Aorta (tissue), 5 donors: ENCODE measurements around the gene PRKCE. TPM values are rescaled to one million over a fixed set of nuclear protein-coding genes. Genes with fewer than 3 reads are reported as not detected.
A peak's percentile ranks its signal among the peaks of the same experiment; 100 is the strongest.
"Not testable (repeated sequence)": the region's sequence is repeated elsewhere in the genome, so short reads cannot be mapped to it uniquely, and the experiment has no call there.

Experiments
- ATAC-seq: fragments of 200-7000 bp; cut with Tn5 transposase; one replicate; pipeline ENCODE4 v1.9.1; 2022; ENCODE audit warnings: moderate library complexity; ENCODE audit not compliant: low FRiP score
- DNase-seq, 2 donors: peaks; one replicate each; pipeline ENCODE4 v3.0.0-alpha.2; 2020
- H3K27ac ChIP-seq, 2 donors: one replicate each; pipeline ENCODE4 v1.5.1; 2013; ENCODE audit warnings: low read length in 2 of 2, mild to moderate bottlenecking in 2 of 2, moderate library complexity in 2 of 2, control low read depth in 1 of 2, inconsistent platforms in 1 of 2, low read depth in 1 of 2
- H3K27me3 ChIP-seq, 2 donors: one replicate each; pipeline ENCODE4 v1.6.1; 2013; ENCODE audit warnings: control low read depth in 1 of 2, low read length in 1 of 2, mild to moderate bottlenecking in 1 of 2, moderate library complexity in 1 of 2; ENCODE audit not compliant: insufficient read depth in 2 of 2, control insufficient read depth in 1 of 2
- H3K36me3 ChIP-seq, 2 donors: one replicate each; pipeline ENCODE4 v1.6.1; 2013; ENCODE audit warnings: control low read depth in 1 of 2, low read length in 1 of 2, mild to moderate bottlenecking in 1 of 2; ENCODE audit not compliant: insufficient read depth in 2 of 2, control insufficient read depth in 1 of 2
- H3K4me1 ChIP-seq, 2 donors: one replicate each; pipeline ENCODE4 v1.6.1; 2013; ENCODE audit warnings: low read length in 2 of 2, control low read depth in 1 of 2, mild to moderate bottlenecking in 1 of 2, moderate library complexity in 1 of 2; ENCODE audit not compliant: insufficient read depth in 2 of 2, control insufficient read depth in 1 of 2
- H3K4me3 ChIP-seq, 2 donors: one replicate each; pipeline ENCODE4 v1.5.1; 2013; ENCODE audit warnings: low read length in 2 of 2, control low read depth in 1 of 2, mild to moderate bottlenecking in 1 of 2
- H3K9me3 ChIP-seq: one replicate; pipeline ENCODE4 v1.6.1; 2013; ENCODE audit warnings: mild to moderate bottlenecking, low read length; ENCODE audit not compliant: control insufficient read depth
- WGBS, 2 donors: extraction: QIAGEN DNeasy Blood & Tissue Kit; methylation state at CpG; one replicate each; pipeline ENCODE4 v1.1.7; 2013; 5-methylcytosine and 5-hydroxymethylcytosine counted together
- intact Hi-C, 2 donors: fragments of 100-400 bp; cut with DNase I; formaldehyde crosslinking; loops; one replicate each; pipeline versions ENCODE4 v1.14.2 to v1.15.0; 2022
- polyA plus RNA-seq, 2 donors: library from polyadenylated mRNA; stranded (reverse); fragments of 200-250 nt; gene quantifications; one replicate each; pipeline ENCODE4 v1.2.3, GENCODE V29; 2013
- total RNA-seq, 2 donors: library from RNA; stranded (reverse); fragmentation: NEBNext Ultra II Directional; extraction: Animal tissue kit (Norgen Biotek cat#: 25700); gene quantifications; one replicate each; pipeline ENCODE4 v1.2.1, GENCODE V29; 2021
- donor health status: healthy with polysubstance abuse.
- donor health status: Bipolar disorder and iron deficiency.
- donor health status: DM: no; HTN: no; CAD: no.
- donor health status: DM: no; HTN: no; CAD: no.
- donor health status: DM: yes; HTN: yes; CAD: no.

The PRKCE gene
- total and polyA plus RNA-seq, 4 donors, result 1.5 to 23.8 (median 11.2) TPM

DNA sequence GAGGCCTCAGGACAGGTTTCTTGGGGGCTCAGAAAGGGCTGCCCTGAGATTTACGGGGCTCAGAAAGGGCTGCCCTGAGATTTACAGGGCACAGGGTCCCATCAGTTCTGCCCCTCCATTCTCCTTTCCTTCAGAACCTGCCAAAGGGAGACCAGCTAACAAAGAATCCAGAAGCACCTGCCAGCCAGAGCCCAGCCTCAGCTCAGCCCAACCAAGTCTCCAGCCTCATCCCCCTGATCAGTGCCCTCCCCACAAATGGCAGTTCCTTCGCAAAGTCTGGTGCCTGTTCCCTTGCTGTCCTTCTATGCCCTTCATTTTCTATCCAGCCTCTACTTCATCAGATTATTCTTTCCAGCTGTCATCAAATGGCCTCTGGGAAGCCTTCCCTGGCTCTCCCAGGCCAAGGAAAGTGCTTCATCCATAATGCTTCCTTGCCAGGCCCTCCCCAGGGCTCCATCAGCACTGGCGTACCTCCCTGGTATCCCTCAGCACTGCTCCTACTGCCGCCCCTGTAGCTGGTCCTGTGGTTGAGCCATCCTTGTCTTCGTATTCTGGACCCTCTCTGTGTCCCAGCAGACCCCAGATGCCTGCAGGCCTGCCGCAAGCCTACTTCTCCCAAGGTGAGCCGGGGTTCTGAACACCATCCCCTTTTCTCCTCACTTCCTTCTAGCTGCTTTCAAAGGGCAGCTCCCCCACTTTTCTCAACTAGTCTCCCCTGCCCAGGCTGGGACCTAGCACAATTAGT, 549.6 kb downstream of the PRKCE start:
- no peaks in the 10 kb centered on the region for H3K27me3 ChIP-seq
- H3K27ac ChIP-seq, result peak overlapping the region in 1 of 2 donors; percentile 34
- 88 to 91% methylated on average over 7 of the region's 7 CpGs for WGBS, 2 donors
- H3K36me3 ChIP-seq, result no peaks in the 10 kb centered on the region
- intact Hi-C loops, result no loop called here
- H3K4me3 ChIP-seq, result no peak overlapping the region
- ATAC-seq, result no peak
- no peak for DNase-seq
- no peaks in the 10 kb centered on the region for H3K9me3 ChIP-seq
- no peaks in the 10 kb centered on the region for H3K4me1 ChIP-seq

DNA sequence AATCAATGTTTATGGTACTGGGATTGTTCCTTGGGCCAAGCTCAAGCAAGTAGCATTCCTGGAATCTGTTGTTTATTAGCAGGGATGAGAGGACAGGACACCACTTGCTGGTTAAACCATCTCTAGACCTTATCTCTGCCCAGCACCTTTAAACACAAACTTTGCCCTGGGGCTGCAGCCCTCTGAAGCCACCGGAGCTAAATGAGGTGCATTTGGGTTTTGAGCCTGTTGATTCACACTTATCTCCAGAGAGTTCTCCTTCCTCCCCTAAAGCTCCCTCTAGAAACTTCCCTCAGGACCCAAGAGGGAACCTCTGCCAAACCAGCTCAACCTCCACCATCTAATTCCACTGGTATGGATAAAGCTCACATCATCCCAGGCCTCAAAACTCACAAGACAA, 551.0 kb downstream of the PRKCE start:
- no peak for ATAC-seq

DNA sequence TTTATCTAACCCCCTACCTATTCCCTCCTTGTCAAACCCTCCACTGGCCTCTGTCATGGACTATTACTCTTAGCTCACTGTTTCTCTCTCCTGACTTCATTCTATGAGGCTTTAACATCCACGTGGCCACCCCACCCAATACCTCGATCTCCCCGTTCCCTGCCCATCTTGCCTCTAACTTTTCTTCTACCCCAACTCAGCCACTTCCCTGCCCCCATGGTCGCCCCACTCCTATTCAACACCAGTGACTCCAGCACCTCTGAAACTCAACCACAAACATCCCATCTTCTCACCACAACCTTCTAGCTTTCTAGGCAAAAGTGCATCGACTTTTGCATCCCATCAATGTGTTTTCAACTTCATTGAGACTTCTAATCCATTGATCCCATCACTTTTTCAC, 551.5 kb downstream of the PRKCE start:
- intact Hi-C loops, result no loop called here
- 92 to 93% methylated on average over 5 of the region's 5 CpGs for WGBS, 2 donors
- no peaks in the 10 kb centered on the region for H3K27me3 ChIP-seq

More for the DNA sequence above, 551.0 kb downstream of the PRKCE start:
- Histone ChIP-seq H3K4me3 (no peak overlapping the region), H3K27me3 (no peaks in the 10 kb centered on the region), H3K36me3 (no peaks in the 10 kb centered on the region), H3K4me1 (no peaks in the 10 kb centered on the region), H3K9me3 (no peaks in the 10 kb centered on the region), H3K27ac (no peak overlapping the region)
- intact Hi-C loops, result no loop called here
- DNase-seq, result no peak
- 96 to 100% methylated on average over 1 of the region's 1 CpG for WGBS, 2 donors

DNA sequence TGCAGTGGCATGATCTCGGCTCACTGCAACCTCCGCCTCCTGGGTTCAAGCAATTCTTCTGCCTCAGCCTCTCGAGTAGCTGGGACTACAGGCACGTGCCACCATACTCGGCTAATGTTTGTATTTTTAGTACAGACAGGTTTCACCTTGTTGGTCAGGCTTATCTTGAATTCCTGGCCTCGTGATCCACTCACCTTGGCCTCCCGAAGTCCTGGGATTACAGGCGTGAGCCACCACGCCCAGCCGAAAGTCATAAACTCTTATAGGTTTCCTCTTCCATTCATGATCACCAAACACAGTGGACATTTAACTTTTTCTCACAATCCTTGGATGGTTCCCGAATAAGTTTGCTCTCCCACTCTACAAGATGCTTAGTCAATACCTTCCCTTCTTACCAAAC, 552.2 kb downstream of the PRKCE start:
- intact Hi-C loops, H3K36me3 ChIP-seq, H3K27ac ChIP-seq, H3K4me3 ChIP-seq, H3K27me3 ChIP-seq, H3K4me1 ChIP-seq, ATAC-seq, H3K9me3 ChIP-seq, DNase-seq: not testable (repeated sequence)
- WGBS, 2 donors, result 95 to 98% methylated on average over 11 of the region's 11 CpGs

More for the DNA sequence above, 551.5 kb downstream of the PRKCE start:
- no peak for ATAC-seq
- Histone ChIP-seq H3K9me3 (no peaks in the 10 kb centered on the region), H3K4me1 (no peaks in the 10 kb centered on the region), H3K4me3 (no peak overlapping the region), H3K27ac (no peak overlapping the region), H3K36me3 (no peaks in the 10 kb centered on the region)
- DNase-seq, result no peak

DNA sequence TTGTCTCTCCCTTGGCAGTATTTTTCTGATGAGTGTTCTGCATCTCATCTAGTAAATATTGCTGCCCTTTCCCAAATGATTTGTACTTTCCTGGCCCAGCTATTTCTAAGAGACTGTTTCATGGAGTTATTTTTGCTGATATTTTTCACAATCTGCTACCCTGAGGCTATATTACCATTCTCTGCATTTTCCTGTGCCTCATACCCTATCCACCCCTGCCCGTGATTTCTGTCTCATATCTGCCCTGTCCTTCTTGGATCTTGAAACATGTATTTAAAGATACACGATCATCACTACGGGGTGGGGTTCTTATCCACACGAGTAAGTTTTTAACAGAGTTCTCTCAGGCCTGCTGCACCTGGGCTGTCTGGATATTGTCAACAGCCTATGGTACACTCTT, 556.1 kb downstream of the PRKCE start:
- intact Hi-C loops, result no loop called here
- H3K4me1 ChIP-seq, result no peaks in the 10 kb centered on the region
- no peaks in the 10 kb centered on the region for H3K9me3 ChIP-seq
- ATAC-seq, result no peak
- no peak overlapping the region for H3K27ac ChIP-seq
- no peak for DNase-seq
- 90 to 92% methylated on average over 4 of the region's 4 CpGs for WGBS, 2 donors
- no peaks in the 10 kb centered on the region for H3K36me3 ChIP-seq
- H3K4me3 ChIP-seq, result no peak overlapping the region
- H3K27me3 ChIP-seq, result no peaks in the 10 kb centered on the region

DNA sequence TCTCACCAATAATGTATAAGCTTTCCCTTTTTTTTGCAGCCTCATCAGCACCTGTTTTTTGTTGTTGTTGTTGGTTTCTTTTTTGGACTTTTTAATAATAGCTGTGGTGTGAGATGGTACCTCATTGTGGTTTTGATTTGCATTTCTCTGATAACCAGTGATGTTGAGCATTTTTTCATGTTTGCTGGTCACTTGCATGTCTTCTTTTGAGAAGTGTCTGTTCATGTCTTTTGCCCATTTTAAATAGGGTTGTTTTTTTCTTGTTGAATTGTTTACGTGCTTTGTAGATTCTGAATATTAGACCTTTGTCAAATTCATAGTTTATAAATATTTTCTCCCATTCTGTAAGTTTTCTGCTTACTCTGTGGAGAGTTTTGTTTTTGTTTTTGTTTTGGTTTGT, 557.3 kb downstream of the PRKCE start:
- WGBS, 2 donors, result 91 to 92% methylated on average over 1 of the region's 1 CpG
- intact Hi-C loops, result no loop called here
- no peak overlapping the region for H3K27ac ChIP-seq
- H3K4me1 ChIP-seq, result no peaks in the 10 kb centered on the region
- DNase-seq (no peak), ATAC-seq (no peak)
- no peak overlapping the region for H3K4me3 ChIP-seq
- H3K36me3 ChIP-seq, result no peaks in the 10 kb centered on the region
- no peaks in the 10 kb centered on the region for H3K9me3 ChIP-seq
- no peaks in the 10 kb centered on the region for H3K27me3 ChIP-seq

DNA sequence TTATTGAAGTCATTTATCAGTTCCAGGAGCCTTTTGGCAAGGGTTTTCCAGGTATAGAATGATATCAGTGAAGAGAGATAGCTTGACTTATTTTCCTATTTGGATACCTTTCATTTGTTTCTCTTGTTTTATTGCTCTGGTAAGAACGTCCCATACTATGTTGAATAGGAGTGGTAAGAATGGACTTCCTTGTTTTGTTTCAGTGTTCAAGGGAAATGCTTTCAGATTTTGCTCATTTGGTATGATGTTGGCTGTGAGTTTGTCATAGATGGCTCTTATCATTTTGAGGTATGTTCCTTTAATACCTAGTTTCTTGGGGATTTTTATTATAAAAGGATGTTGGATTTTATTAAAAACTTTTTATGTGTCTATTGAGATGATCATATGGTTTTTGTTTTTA, 558.6 kb downstream of the PRKCE start:
- no peaks in the 10 kb centered on the region for H3K36me3 ChIP-seq
- H3K9me3 ChIP-seq, result no peaks in the 10 kb centered on the region
- no peak for ATAC-seq
- no peak for DNase-seq
- H3K4me3 ChIP-seq, result no peak overlapping the region
- H3K4me1 ChIP-seq, result no peaks in the 10 kb centered on the region
- WGBS, 2 donors, result 72 to 86% methylated on average over 1 of the region's 1 CpG
- H3K27me3 ChIP-seq, result no peaks in the 10 kb centered on the region
- intact Hi-C loops, result no loop called here
- no peak overlapping the region for H3K27ac ChIP-seq

DNA sequence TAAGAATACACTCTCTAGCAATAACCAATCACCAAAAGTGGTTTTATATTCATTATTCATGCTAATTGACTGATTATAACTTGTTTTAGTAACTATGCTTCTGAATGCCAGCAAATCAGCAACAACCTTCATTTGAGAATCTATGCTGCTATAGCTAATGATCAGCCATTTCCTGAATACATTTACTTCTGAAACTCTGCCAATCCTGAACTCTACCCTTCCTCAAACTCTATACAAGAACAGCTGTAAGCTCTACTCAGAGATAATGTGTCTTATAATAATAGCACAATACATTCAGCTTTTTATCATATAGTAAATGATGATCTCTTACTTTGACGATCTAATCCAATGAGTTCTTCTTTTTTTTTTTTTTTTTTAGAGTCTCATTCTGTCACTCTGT, 560.0 kb downstream of the PRKCE start:
- H3K4me1 ChIP-seq, result no peaks in the 10 kb centered on the region
- H3K9me3 ChIP-seq, result no peaks in the 10 kb centered on the region
- ATAC-seq, result no peak
- intact Hi-C loops, result no loop called here
- WGBS, 2 donors, result 84 to 86% methylated on average over 1 of the region's 1 CpG
- no peak overlapping the region for H3K4me3 ChIP-seq
- no peaks in the 10 kb centered on the region for H3K36me3 ChIP-seq
- H3K27ac ChIP-seq, result no peak overlapping the region
- DNase-seq, result no peak
- H3K27me3 ChIP-seq, result no peaks in the 10 kb centered on the region

DNA sequence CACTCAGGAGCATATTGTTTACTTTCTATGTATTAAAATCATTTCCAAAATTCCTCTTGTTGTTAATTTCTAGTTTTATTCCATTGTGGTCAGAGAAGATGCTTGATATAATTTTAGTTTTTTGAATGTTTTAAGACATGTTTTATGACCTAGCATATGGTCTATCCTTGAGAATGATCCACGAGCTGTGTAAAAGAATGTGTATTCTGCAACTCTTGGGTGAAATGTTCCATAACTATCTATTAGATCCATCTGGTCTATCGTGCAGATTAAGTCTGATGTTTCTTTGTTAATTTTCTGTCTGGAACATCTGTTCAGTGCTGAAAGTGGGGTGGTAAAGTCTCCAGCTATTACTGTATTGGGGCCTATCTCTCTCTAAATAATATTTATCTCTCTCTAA, 562.4 kb downstream of the PRKCE start:
- WGBS, 2 donors, result 79 to 81% methylated on average over 2 of the region's 2 CpGs
- intact Hi-C loops, result no loop called here

More for the DNA sequence above, 562.4 kb downstream of the PRKCE start:
- Histone ChIP-seq H3K4me3 (no peak overlapping the region), H3K36me3 (no peaks in the 10 kb centered on the region), H3K27ac (no peak overlapping the region), H3K27me3 (no peaks in the 10 kb centered on the region), H3K4me1 (no peaks in the 10 kb centered on the region), H3K9me3 (peaks cover 5% of the 10 kb centered on the region)
- DNase-seq, result no peak
- no peak for ATAC-seq
